Gastroesophageal sphincter (tissue), 4 donors: ENCODE measurements around the gene LAMA2. TPM values are rescaled to one million over a fixed set of nuclear protein-coding genes. Genes with fewer than 3 reads are reported as not detected.

ENCODE experiments used
- ATAC-seq: fragments of 150-250 bp; one replicate; pipeline ENCODE4 v1.9.1; 2016; ENCODE audit warnings: mild to moderate bottlenecking, moderate library complexity
- H3K27ac ChIP-seq, 4 donors: fragments of 200-600 bp; sonication (generic) in 3 of 4; 1 replicate in 3 of 4; 2 replicates in 1 of 4; pipeline ENCODE4 v1.5.1; 2016 to 2019
- H3K27me3 ChIP-seq: fragments of 200-600 bp; sonication (generic); one replicate; pipeline ENCODE4 v1.5.1; 2019
- H3K36me3 ChIP-seq, 2 donors: fragments of 200-600 bp; sonication (generic); one replicate each; pipeline ENCODE4 v1.5.1; 2019; ENCODE audit warnings: control low read depth in 1 of 2
- H3K4me1 ChIP-seq, 3 donors: fragments of 200-600 bp; sonication (generic); 1 replicate in 2 of 3; 2 replicates in 1 of 3; pipeline ENCODE4 v1.5.1; 2016 to 2019; ENCODE audit warnings: control low read depth in 2 of 3
- H3K4me3 ChIP-seq, 2 donors: fragments of 200-600 bp; sonication (generic); one replicate each; pipeline ENCODE4 v1.5.1; 2019; ENCODE audit warnings: mild to moderate bottlenecking in 1 of 2, moderate library complexity in 1 of 2
- H3K9me3 ChIP-seq, 3 donors: fragments of 200-600 bp; sonication (generic); one replicate each; pipeline ENCODE4 v1.5.1; 2017 to 2019; ENCODE audit warnings: control low read depth in 2 of 3
- EP300 ChIP-seq: sonication (generic); formaldehyde crosslinking; IDR thresholded peaks from one replicate; pipeline ENCODE4 v1.6.1; 2017; ENCODE audit warnings: antibody characterized with exemption, mild to moderate bottlenecking
- POLR2A ChIP-seq, 2 donors: fragments of 450-650 bp; IDR thresholded peaks; one replicate each; pipeline ENCODE4 v1.6.1; 2017; ENCODE audit warnings: antibody characterized with exemption in 2 of 2, mild to moderate bottlenecking in 2 of 2, moderate library complexity in 1 of 2
- POLR2AphosphoS5 ChIP-seq: sonication (generic); formaldehyde crosslinking; IDR thresholded peaks from one replicate; pipeline ENCODE4 v1.6.1; 2017; ENCODE audit warnings: antibody characterized with exemption
- WGBS, 2 donors: methylation state at CpG; one replicate each; pipeline ENCODE4 v1.1.5; 2018; ENCODE audit warnings: low coverage in 1 of 2; 5-methylcytosine and 5-hydroxymethylcytosine counted together
- total RNA-seq, 4 donors: library from RNA; depleted of rRNA; stranded (reverse); fragments of >200 nt; gene quantifications; one replicate each; pipeline ENCODE4 v1.1.0, GENCODE V29; 2016
- TF ChIP-seq, protein P1 (sequence below), 4 experiments: fragments of 200-600 bp in 2 of 4; fragments of 450-650 bp in 2 of 4; sonication (generic) in 1 of 4; IDR thresholded peaks; one replicate each; pipeline ENCODE4 v1.5.1; 2017 to 2019; ENCODE audit warnings: antibody characterized with exemption in 4 of 4, mild to moderate bottlenecking in 2 of 4, moderate library complexity in 2 of 4

The LAMA2 gene
- total RNA-seq, 4 donors from 2014 or later, result 103 to 199 (median 153) TPM

DNA sequence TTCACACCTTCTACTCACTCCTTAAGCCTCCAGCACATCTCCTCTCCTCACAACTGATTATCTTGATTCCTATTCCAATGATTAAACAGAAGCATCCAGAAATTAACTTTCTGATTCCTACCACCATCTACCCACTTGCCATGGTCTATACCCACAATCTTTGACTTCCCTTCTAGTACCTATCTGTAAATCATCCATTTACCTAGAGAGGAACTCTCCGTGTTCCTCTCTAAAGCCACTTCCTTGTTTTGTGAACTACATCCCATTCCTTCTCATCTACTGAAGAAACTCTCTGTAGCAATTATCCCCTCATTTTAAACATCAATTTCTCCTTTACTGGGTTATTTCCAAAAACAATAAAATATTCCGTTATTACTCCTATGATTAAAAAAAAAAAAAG, 659.8 kb downstream of the LAMA2 start:
- Histone ChIP-seq H3K27ac (no peak overlapping the region), H3K36me3 (no peaks in the 10 kb centered on the region), H3K4me1 (no peaks in the 10 kb centered on the region), H3K27me3 (no peaks in the 10 kb centered on the region), H3K4me3 (no peak overlapping the region), H3K9me3 (no peaks in the 10 kb centered on the region)
- TF ChIP-seq POLR2A (IDR thresholded peaks at IDR 0.05) (no peak), EP300 (no peak), POLR2AphosphoS5 (no peak)
- TF ChIP-seq, protein P1, sequence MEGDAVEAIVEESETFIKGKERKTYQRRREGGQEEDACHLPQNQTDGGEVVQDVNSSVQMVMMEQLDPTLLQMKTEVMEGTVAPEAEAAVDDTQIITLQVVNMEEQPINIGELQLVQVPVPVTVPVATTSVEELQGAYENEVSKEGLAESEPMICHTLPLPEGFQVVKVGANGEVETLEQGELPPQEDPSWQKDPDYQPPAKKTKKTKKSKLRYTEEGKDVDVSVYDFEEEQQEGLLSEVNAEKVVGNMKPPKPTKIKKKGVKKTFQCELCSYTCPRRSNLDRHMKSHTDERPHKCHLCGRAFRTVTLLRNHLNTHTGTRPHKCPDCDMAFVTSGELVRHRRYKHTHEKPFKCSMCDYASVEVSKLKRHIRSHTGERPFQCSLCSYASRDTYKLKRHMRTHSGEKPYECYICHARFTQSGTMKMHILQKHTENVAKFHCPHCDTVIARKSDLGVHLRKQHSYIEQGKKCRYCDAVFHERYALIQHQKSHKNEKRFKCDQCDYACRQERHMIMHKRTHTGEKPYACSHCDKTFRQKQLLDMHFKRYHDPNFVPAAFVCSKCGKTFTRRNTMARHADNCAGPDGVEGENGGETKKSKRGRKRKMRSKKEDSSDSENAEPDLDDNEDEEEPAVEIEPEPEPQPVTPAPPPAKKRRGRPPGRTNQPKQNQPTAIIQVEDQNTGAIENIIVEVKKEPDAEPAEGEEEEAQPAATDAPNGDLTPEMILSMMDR (IDR thresholded peaks at IDR 0.05), result no peak
- WGBS, 2 donors, result 60 to 83% methylated on average over 2 of the region's 2 CpGs
- no peak for ATAC-seq

DNA sequence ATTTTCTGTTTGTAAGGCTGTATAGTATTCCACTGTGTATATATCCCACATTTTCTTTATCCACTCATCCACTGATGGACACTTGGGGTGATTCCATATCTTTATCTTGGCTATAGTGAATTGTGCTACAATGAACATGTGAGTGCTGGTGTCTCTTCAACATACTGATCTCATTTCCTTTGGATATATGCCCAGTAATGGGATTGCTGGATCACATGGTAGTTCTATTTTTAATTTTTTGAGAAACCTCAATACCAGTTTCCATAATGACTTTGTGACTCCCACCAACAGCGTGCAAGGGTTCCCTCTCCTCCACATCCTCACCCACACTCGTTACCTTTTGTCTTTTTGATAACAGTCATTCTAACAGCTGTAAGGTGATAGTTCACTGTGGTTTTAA, 661.0 kb downstream of the LAMA2 start:
- no peaks in the 10 kb centered on the region for H3K4me1 ChIP-seq
- 59 to 80% methylated on average over 2 of the region's 2 CpGs for WGBS, 2 donors
- no peak overlapping the region for H3K27ac ChIP-seq
- H3K36me3 ChIP-seq, result no peaks in the 10 kb centered on the region
- no peak overlapping the region for H3K4me3 ChIP-seq
- H3K9me3 ChIP-seq, result no peaks in the 10 kb centered on the region
- TF ChIP-seq POLR2A (IDR thresholded peaks at IDR 0.05), result no peak
- ATAC-seq, result no peak
- no peaks in the 10 kb centered on the region for H3K27me3 ChIP-seq

DNA sequence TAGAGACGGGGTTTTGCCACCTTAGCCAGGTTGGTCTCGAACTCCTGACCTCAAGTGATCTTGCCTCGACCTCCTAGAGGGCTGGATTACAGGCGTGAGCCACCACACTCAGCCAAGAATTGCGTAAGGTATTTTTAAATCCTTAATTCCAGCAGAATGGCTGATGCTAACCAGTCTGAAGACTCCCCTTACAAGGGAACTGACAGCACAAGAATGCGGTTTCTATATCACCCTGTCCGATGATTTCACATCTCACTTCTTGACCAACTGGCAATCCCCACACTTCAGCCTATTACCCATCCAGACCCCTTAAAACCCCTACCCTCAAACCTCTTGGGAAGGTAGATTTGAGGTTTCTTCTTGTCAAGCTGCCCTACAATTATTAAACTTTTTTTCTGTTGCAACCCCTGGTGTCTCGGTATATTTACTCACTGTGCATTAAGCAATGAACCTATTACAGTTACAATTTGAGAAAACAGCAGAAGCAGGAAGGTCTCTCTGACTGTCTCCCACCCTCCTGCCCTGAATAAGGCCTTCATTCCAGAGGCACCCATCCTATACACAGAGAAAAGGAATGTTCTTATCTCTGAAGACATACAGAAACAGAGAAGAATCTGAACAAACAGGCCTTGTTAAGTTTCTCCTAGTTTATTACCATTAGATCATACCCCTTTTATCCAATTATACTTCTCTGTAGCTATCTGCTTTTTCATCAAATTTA, 662.1 kb downstream of the LAMA2 start:
- WGBS, 2 donors, result 90 to 96% methylated on average over 8 of the region's 8 CpGs
- Histone ChIP-seq H3K27me3 (no peaks in the 10 kb centered on the region), H3K9me3 (no peaks in the 10 kb centered on the region), H3K4me3 (no peak overlapping the region), H3K4me1 (no peaks in the 10 kb centered on the region), H3K27ac (no peak overlapping the region), H3K36me3 (no peaks in the 10 kb centered on the region)
- ATAC-seq, result no peak
- TF ChIP-seq POLR2A (IDR thresholded peaks at IDR 0.05) (no peak), EP300 (no peak), POLR2AphosphoS5 (no peak)
- TF ChIP-seq, protein P1 (IDR thresholded peaks at IDR 0.05), result no peak

DNA sequence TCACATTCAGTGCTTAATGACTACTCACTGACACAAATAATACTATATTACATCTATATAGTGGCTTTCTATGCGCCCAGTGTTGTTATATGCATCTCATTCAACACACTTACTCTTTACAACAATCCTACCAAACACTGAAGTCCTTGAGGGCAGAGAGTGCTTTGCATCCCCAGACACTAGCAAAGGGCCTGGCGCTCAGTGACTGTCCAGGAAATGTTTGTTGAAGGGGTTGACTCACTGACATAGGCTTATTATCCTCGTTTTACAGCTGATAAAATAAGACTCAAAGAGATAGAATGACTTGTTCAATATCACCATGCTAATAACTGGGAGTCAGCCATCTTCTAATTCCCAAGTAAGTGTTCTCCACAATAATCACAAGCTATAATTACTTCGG, 663.8 kb downstream of the LAMA2 start:
- no peaks in the 10 kb centered on the region for H3K9me3 ChIP-seq
- no peak for ATAC-seq
- no peak overlapping the region for H3K27ac ChIP-seq
- H3K36me3 ChIP-seq, result no peaks in the 10 kb centered on the region
- no peak for TF ChIP-seq POLR2A (IDR thresholded peaks at IDR 0.05)
- TF ChIP-seq, protein P1 (IDR thresholded peaks at IDR 0.05), result no peak
- no peak for TF ChIP-seq EP300
- TF ChIP-seq POLR2AphosphoS5, result no peak
- 78 to 95% methylated on average over 3 to 4 of the region's 4 CpGs for WGBS, 2 donors
- no peak overlapping the region for H3K4me3 ChIP-seq
- H3K4me1 ChIP-seq, result no peaks in the 10 kb centered on the region
- H3K27me3 ChIP-seq, result no peaks in the 10 kb centered on the region

DNA sequence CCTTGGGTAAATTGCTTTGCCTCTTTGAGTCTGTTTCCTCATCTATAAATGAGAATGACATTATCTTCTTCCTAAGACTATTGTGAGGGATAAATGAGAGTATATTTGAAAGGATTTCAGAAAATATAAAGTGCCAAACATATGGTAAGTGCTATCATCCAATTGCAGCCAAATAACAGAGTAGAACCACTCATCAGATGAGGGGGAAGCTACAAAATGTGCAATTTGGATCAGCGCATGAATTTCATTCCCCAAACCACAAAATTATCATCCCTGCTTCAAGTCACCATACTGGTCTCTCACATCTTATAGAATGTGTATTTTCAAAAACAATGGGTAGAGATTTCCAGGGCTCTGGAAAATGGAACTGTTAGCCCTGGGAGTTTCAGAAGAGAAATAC, 668.5 kb downstream of the LAMA2 start:
- Histone ChIP-seq H3K27ac (no peak overlapping the region), H3K9me3 (no peaks in the 10 kb centered on the region), H3K36me3 (no peaks in the 10 kb centered on the region), H3K27me3 (no peaks in the 10 kb centered on the region), H3K4me3 (no peak overlapping the region), H3K4me1 (no peaks in the 10 kb centered on the region)
- WGBS, 2 donors, result 92 to 100% methylated on average over 1 of the region's 1 CpG
- no peak for ATAC-seq
- TF ChIP-seq EP300, result no peak
- TF ChIP-seq POLR2AphosphoS5, result no peak
- no peak for TF ChIP-seq POLR2A (IDR thresholded peaks at IDR 0.05)
- TF ChIP-seq, protein P1 (IDR thresholded peaks at IDR 0.05), result no peak
